ENCODE results near the gene CEP112.

The CEP112 gene

DNA sequence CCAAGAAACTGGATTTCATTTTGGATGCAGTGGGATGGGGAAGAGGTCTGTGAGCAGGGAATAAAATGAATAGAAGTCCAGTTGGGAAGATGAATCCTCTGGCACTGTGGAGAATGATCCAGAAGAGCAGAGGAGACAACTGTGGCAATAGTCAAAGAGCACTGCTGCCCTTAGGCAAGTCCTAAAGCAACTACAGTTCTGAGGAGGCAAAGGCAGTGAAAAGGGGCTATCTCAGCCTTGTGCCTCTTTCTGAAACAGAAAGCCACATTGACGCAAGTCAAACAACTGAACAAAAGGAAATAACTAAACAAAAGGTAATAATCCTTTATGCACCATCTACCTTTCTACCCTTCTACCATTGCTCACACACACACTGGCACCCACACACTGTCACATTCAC, 392.5 kb downstream of the CEP112 start:
- ATAC-seq: no peak

DNA sequence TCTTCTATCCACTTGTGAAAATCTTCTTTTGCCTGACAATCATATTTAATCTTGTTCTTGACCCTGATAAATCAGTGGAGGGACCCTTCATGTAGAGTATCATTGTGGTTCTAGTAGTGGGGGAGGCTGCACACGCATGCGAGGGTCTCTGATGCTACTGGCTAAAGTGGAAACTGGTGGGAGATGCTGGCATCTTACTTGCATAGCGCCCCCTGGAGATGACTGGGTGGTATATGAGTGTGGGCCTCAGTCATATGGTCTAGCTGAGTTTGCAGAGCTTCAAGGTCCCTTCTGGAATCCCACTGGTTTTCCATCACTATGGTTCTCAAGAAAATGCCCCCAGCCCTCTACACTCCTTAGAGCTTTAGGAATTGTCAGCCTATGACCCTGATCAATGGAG, 394.1 kb downstream of the CEP112 start:
- no peak for TF ChIP-seq SNAI2 (CRISPR knock-in tag; IDR thresholded peaks at IDR 0.05)
- no peak for TF ChIP-seq TCF4 (CRISPR knock-in tag; IDR thresholded peaks at IDR 0.05; ENCODE audit: borderline replicate concordance)
- TF ChIP-seq, protein P1, sequence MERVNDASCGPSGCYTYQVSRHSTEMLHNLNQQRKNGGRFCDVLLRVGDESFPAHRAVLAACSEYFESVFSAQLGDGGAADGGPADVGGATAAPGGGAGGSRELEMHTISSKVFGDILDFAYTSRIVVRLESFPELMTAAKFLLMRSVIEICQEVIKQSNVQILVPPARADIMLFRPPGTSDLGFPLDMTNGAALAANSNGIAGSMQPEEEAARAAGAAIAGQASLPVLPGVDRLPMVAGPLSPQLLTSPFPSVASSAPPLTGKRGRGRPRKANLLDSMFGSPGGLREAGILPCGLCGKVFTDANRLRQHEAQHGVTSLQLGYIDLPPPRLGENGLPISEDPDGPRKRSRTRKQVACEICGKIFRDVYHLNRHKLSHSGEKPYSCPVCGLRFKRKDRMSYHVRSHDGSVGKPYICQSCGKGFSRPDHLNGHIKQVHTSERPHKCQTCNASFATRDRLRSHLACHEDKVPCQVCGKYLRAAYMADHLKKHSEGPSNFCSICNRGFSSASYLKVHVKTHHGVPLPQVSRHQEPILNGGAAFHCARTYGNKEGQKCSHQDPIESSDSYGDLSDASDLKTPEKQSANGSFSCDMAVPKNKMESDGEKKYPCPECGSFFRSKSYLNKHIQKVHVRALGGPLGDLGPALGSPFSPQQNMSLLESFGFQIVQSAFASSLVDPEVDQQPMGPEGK (CRISPR knock-in tag; IDR thresholded peaks at IDR 0.05; ENCODE audit: borderline replicate concordance): no peak
- no peak for TF ChIP-seq ZNF70 (CRISPR knock-in tag; IDR thresholded peaks at IDR 0.05)
- TF ChIP-seq ZFP3 (CRISPR knock-in tag; IDR thresholded peaks at IDR 0.05): no peak
- no peak for TF ChIP-seq CREB5 (CRISPR knock-in tag; IDR thresholded peaks at IDR 0.05; ENCODE audit: low read depth)
- TF ChIP-seq ESRRG (CRISPR knock-in tag; IDR thresholded peaks at IDR 0.05): no peak
- TF ChIP-seq TOX (CRISPR knock-in tag; IDR thresholded peaks at IDR 0.05; ENCODE audit: borderline replicate concordance): no peak
- TF ChIP-seq, protein P2, sequence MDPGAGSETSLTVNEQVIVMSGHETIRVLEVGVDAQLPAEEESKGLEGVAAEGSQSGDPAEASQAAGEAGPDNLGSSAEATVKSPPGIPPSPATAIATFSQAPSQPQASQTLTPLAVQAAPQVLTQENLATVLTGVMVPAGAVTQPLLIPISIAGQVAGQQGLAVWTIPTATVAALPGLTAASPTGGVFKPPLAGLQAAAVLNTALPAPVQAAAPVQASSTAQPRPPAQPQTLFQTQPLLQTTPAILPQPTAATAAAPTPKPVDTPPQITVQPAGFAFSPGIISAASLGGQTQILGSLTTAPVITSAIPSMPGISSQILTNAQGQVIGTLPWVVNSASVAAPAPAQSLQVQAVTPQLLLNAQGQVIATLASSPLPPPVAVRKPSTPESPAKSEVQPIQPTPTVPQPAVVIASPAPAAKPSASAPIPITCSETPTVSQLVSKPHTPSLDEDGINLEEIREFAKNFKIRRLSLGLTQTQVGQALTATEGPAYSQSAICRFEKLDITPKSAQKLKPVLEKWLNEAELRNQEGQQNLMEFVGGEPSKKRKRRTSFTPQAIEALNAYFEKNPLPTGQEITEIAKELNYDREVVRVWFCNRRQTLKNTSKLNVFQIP (CRISPR knock-in tag; IDR thresholded peaks at IDR 0.05; ENCODE audit: borderline replicate concordance, low read depth): no peak
- no peak for TF ChIP-seq ISL1 (CRISPR knock-in tag; IDR thresholded peaks at IDR 0.05)
- peak; percentile 31; the same call in 1 of the 3 replicates for ATAC-seq

More for the DNA sequence above, 392.5 kb downstream of the CEP112 start:
- TF ChIP-seq BACH2 (CRISPR knock-in tag; IDR thresholded peaks at IDR 0.05; ENCODE audit: borderline replicate concordance): no peak
- TF ChIP-seq ARNTL (CRISPR knock-in tag; IDR thresholded peaks at IDR 0.05; ENCODE audit: borderline replicate concordance, low read depth): no peak
- TF ChIP-seq GLIS3 (CRISPR knock-in tag; IDR thresholded peaks at IDR 0.05): no peak
- TF ChIP-seq TOX (CRISPR knock-in tag; IDR thresholded peaks at IDR 0.05; ENCODE audit: borderline replicate concordance): no peak
- no peak for TF ChIP-seq SNAI2 (CRISPR knock-in tag; IDR thresholded peaks at IDR 0.05)
- TF ChIP-seq ISL1 (CRISPR knock-in tag; IDR thresholded peaks at IDR 0.05): no peak
- TF ChIP-seq PPARA (CRISPR knock-in tag; IDR thresholded peaks at IDR 0.05; ENCODE audit: borderline replicate concordance): no peak
- TF ChIP-seq, protein P1 (CRISPR knock-in tag; IDR thresholded peaks at IDR 0.05; ENCODE audit: borderline replicate concordance): no peak
- no peak for TF ChIP-seq CREB5 (CRISPR knock-in tag; IDR thresholded peaks at IDR 0.05; ENCODE audit: low read depth)
- TF ChIP-seq, protein P2 (CRISPR knock-in tag; IDR thresholded peaks at IDR 0.05; ENCODE audit: borderline replicate concordance, low read depth): no peak
- TF ChIP-seq OSR1 (CRISPR knock-in tag; IDR thresholded peaks at IDR 0.05): no peak
- no peak for TF ChIP-seq TCF4 (CRISPR knock-in tag; IDR thresholded peaks at IDR 0.05; ENCODE audit: borderline replicate concordance)
- no peak for TF ChIP-seq ZFP30 (CRISPR knock-in tag; IDR thresholded peaks at IDR 0.05)

DNA sequence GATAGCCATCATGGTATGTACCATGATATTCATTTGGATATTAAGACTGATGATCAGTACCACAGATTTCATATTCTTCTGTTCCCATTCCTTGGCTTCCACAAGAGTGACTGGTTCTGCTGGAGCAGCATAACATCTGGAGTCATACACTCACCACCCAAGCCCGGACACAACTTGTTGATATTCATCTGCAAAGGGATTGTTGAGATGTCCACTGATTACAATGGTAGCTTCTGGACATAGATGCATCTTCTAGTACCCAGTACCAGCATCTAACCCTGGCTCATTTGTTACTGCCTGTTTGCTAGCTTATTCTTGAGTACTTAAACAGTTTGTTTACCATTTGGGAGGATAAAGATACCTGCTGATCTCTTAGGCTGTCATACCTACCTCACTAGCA, 394.8 kb downstream of the CEP112 start:
- ATAC-seq: no peak
- TF ChIP-seq ESRRG (CRISPR knock-in tag; IDR thresholded peaks at IDR 0.05) (no peak), ZNF565 (CRISPR knock-in tag; conservative IDR thresholded peaks at IDR 0.05; ENCODE audit: low read depth) (no peak), CREB5 (CRISPR knock-in tag; IDR thresholded peaks at IDR 0.05; ENCODE audit: low read depth) (no peak), SNAI2 (CRISPR knock-in tag; IDR thresholded peaks at IDR 0.05) (no peak)
